ENCODE results near the gene ANO10.

Gene ANO10

GRCh38 chr3:43323541-43323940 lies 298.3 kb downstream of the ANO10 start:
- H3F3A ChIP-seq (ENCODE audit: insufficient read depth, low read length) = no peaks in the 10 kb centered on the region
- no peaks in the 10 kb centered on the region for H3K4me1 ChIP-seq (ENCODE audit: insufficient read depth, low read length, severe bottlenecking)

GRCh38 chr3:43320288-43320687 lies 301.5 kb downstream of the ANO10 start:
- no peak overlapping the region for H3K4me2 ChIP-seq (ENCODE audit: low read length)
- H3K79me2 ChIP-seq (ENCODE audit: insufficient read depth, low read length) = no peaks in the 10 kb centered on the region
- no peaks in the 10 kb centered on the region for H3K4me1 ChIP-seq (ENCODE audit: insufficient read depth, low read length, severe bottlenecking)
- H3K4me3 ChIP-seq (ENCODE audit: low read depth, low read length, poor library complexity, severe bottlenecking) = no peak overlapping the region
- TF ChIP-seq EZH2 (IDR thresholded peaks at IDR 0.05; ENCODE audit: borderline replicate concordance, low read length) (no peak), CTCF (IDR thresholded peaks at IDR 0.05; ENCODE audit: low read length) (no peak)
- H3K27me3 ChIP-seq (ENCODE audit: insufficient read depth, low read length) = no peaks in the 10 kb centered on the region
- H3K27ac ChIP-seq (ENCODE audit: low read depth, low read length, poor library complexity, severe bottlenecking) = no peak overlapping the region
- H3K36me3 ChIP-seq (ENCODE audit: insufficient read depth, low read length) = peaks cover 4% of the 10 kb centered on the region; the same call in 1 of the 2 replicates
- H3K9me3 ChIP-seq (ENCODE audit: low read length) = no peaks in the 10 kb centered on the region
- no peak overlapping the region for H2AFZ ChIP-seq (ENCODE audit: low read length)
- no peaks in the 10 kb centered on the region for H3F3A ChIP-seq (ENCODE audit: insufficient read depth, low read length)
- no peak overlapping the region for H3K9ac ChIP-seq (ENCODE audit: low read length)
- H4K20me1 ChIP-seq (ENCODE audit: insufficient read depth, low read length) = no peaks in the 10 kb centered on the region
- H3K9me2 ChIP-seq (ENCODE audit: low read depth, low read length) = no peaks in the 10 kb centered on the region

More at GRCh38 chr3:43323541-43323940, 298.3 kb downstream of the ANO10 start:
- Histone ChIP-seq H3K27me3 (ENCODE audit: insufficient read depth, low read length) (no peaks in the 10 kb centered on the region), H3K9ac (ENCODE audit: low read length) (no peak overlapping the region), H3K36me3 (ENCODE audit: insufficient read depth, low read length) (peaks cover 4% of the 10 kb centered on the region; the same call in 1 of the 2 replicates), H3K9me3 (ENCODE audit: low read length) (no peaks in the 10 kb centered on the region), H4K20me1 (ENCODE audit: insufficient read depth, low read length) (no peaks in the 10 kb centered on the region), H3K79me2 (ENCODE audit: insufficient read depth, low read length) (no peaks in the 10 kb centered on the region), H3K4me2 (ENCODE audit: low read length) (no peak overlapping the region), H3K27ac (ENCODE audit: low read depth, low read length, poor library complexity, severe bottlenecking) (no peak overlapping the region), H3K4me3 (ENCODE audit: low read depth, low read length, poor library complexity, severe bottlenecking) (no peak overlapping the region), H2AFZ (ENCODE audit: low read length) (no peak overlapping the region), H3K9me2 (ENCODE audit: low read depth, low read length) (no peaks in the 10 kb centered on the region)
- TF ChIP-seq EZH2 (IDR thresholded peaks at IDR 0.05; ENCODE audit: borderline replicate concordance, low read length) = no peak
- TF ChIP-seq CTCF (IDR thresholded peaks at IDR 0.05; ENCODE audit: low read length) = no peak

- Histone ChIP-seq H3K79me2 (ENCODE audit: insufficient read depth, low read length) (no peaks in the 10 kb centered on the region), H3K9ac (ENCODE audit: low read length) (no peak overlapping the region), H3K4me3 (ENCODE audit: low read depth, low read length, poor library complexity, severe bottlenecking) (no peak overlapping the region), H3K4me2 (ENCODE audit: low read length) (no peak overlapping the region), H3K4me1 (ENCODE audit: insufficient read depth, low read length, severe bottlenecking) (no peaks in the 10 kb centered on the region), H4K20me1 (ENCODE audit: insufficient read depth, low read length) (no peaks in the 10 kb centered on the region), H3K27ac (ENCODE audit: low read depth, low read length, poor library complexity, severe bottlenecking) (no peak overlapping the region), H2AFZ (ENCODE audit: low read length) (no peak overlapping the region), H3K36me3 (ENCODE audit: insufficient read depth, low read length) (peaks cover 4% of the 10 kb centered on the region; the same call in 1 of the 2 replicates), H3F3A (ENCODE audit: insufficient read depth, low read length) (no peaks in the 10 kb centered on the region), H3K9me3 (ENCODE audit: low read length) (no peaks in the 10 kb centered on the region), H3K9me2 (ENCODE audit: low read depth, low read length) (no peaks in the 10 kb centered on the region), H3K27me3 (ENCODE audit: insufficient read depth, low read length) (no peaks in the 10 kb centered on the region)
- TF ChIP-seq EZH2 (IDR thresholded peaks at IDR 0.05; ENCODE audit: borderline replicate concordance, low read length) = no peak
- TF ChIP-seq CTCF (IDR thresholded peaks at IDR 0.05; ENCODE audit: low read length) = no peak
Measured at GRCh38 chr3:43319794-43320193, 302.0 kb downstream of the ANO10 start.

Measured in OCI-LY1 (cell line).